22Rv1 (cell line): ENCODE measurements around the gene DCXR.

Experiments
- H3K27ac ChIP-seq: fragments of 450-650 bp; 2 replicates; pipeline ENCODE4 v1.5.1; 2017
- CTCF ChIP-seq: fragments of 450-650 bp; IDR thresholded peaks from 2 replicates; pipeline ENCODE4 v1.5.1; 2017; ENCODE audit warnings: mild to moderate bottlenecking
- ZFX ChIP-seq: fragments of 450-650 bp; IDR thresholded peaks from 2 replicates; pipeline ENCODE4 v1.6.1; 2017; ENCODE audit warnings: antibody characterized with exemption, borderline replicate concordance

The DCXR gene

DNA sequence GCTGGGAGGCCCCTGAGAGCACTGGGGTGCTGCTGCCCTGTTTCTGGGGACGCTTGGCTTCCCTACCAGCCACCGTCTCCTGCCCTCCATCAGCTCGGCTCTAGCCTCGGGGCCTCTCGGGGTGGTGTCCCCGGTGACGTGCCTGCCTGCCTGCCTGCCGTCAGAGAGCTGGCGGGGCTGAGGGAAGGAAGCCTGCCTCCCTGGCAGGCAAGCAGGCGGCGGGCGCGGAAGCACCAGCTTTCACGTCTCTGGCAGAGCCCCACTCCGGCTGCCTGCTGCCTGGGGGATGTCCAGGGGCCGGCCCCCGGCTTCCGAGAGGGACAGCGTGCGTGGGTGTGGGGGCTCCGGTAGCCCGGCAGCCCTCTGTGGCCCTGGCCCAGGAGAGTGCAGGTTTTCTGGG, 24.2 kb downstream of the DCXR start:
- H3K27ac ChIP-seq, result no peak overlapping the region
- TF ChIP-seq CTCF (no peak), ZFX (no peak)

GRCh38 chr17:82012640-82013295, 24.7 kb downstream of the DCXR start:
- TF ChIP-seq ZFX (no peak), CTCF (no peak)
- no peak overlapping the region for H3K27ac ChIP-seq

GRCh38 chr17:82012261-82012639, 25.2 kb downstream of the DCXR start:
- no peak for TF ChIP-seq ZFX
- no peak for TF ChIP-seq CTCF
- H3K27ac ChIP-seq, result no peak overlapping the region

DNA sequence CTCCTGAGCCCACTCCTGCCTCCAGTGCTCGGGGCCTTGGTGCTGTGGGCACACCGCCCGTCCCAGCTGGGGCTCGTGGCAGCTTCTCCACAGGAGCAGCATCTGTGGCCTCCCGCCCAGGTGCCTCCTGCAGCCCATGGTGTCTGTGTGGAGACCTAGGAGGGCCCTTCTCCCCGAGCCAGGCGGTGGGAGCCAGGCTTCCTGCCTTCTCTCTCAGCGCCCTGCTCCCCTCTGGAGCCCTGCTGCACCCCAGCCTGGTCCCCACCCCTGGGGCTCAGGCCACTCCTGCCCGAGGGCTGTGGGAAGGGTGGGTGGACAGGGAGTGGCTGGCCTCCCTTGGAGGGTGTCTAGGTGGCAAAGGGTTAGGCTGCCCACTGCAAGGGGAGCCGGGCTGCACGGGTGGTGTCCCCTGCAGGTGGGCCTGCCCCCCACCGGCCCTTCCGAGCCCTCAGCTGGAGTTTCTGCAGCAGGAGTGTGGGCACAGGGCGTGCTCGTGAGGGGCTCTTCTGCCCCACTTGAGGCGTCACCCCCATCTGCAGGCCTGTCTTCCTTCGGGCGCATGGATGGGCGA, 25.8 kb downstream of the DCXR start:
- H3K27ac ChIP-seq, result no peak overlapping the region
- TF ChIP-seq ZFX (no peak), CTCF (no peak)

GRCh38 chr17:82010575-82011525, 26.6 kb downstream of the DCXR start:
- TF ChIP-seq ZFX, result no peak
- TF ChIP-seq CTCF, result no peak
- H3K27ac ChIP-seq, result no peak overlapping the region

- TF ChIP-seq ZFX (no peak), CTCF (no peak)
- H3K27ac ChIP-seq, result no peak overlapping the region
These were observed 28.1 kb downstream of the DCXR start for GRCh38 chr17:82009413-82009812.

- H3K27ac ChIP-seq, result no peak overlapping the region
- TF ChIP-seq ZFX (no peak), CTCF (no peak)
These were observed 28.5 kb downstream of the DCXR start for GRCh38 chr17:82008941-82009405.
